ENCODE data around the gene KRCC1.
"Not testable (repeated sequence)": the region's sequence is repeated elsewhere in the genome, so short reads cannot be mapped to it uniquely, and the experiment has no call there.

- TF ChIP-seq POLR2A (IDR thresholded peaks at IDR 0.05; ENCODE audit: low read depth, low read length); POLR2AphosphoS5 (IDR thresholded peaks at IDR 0.05; ENCODE audit: low read depth, low read length); TAF1 (IDR thresholded peaks at IDR 0.05; ENCODE audit: low read depth, low read length); POU2F2 (IDR thresholded peaks at IDR 0.05; ENCODE audit: low read depth, low read length); PAX5 (IDR thresholded peaks at IDR 0.05; ENCODE audit: insufficient read depth, low read length, severe bottlenecking): not testable (repeated sequence)
Observed at GRCh38 chr2:88045561-88045960, 10.0 kb downstream of the KRCC1 start.

All from GM12891 (cell line).